K562 (cell line): ENCODE data around the gene ARNT2. TPM values are rescaled to one million over a fixed set of nuclear protein-coding genes. Genes with fewer than 3 reads are reported as not detected.
A peak's percentile ranks its signal among the peaks of the same experiment; 100 is the strongest.

Source experiments
- FOSL1 ChIP-seq: fragments of 200-800 bp; sonication (Bioruptor generic); conservative IDR thresholded peaks from 2 replicates; pipeline ENCODE4 v1.6.1; 2016; ENCODE audit warnings: missing genetic modification characterization, missing compliant biosample characterization
- SOX6 ChIP-seq: fragments of 450-650 bp; IDR thresholded peaks from 2 replicates; pipeline ENCODE4 v1.6.1; 2014; ENCODE audit warnings: mild to moderate bottlenecking
- ZNF75A ChIP-seq: fragments of 450-650 bp; formaldehyde crosslinking; IDR thresholded peaks from 2 replicates; pipeline ENCODE4 v1.4.0; 2020; ENCODE audit warnings: mild to moderate bottlenecking
- polyA plus RNA-seq, 8 experiments: library from polyadenylated mRNA; depleted of rRNA in 4 of 8; stranded (reverse) in 5 of 8; unstranded in 3 of 8; fragments of >200 nt; fragmentation: Nextera tagmentation in 2 of 8; fragmentation: Illumina TruSeq in 1 of 8; extraction: Ambion mirVana in 2 of 8; extraction: Trizol in 1 of 8; gene quantifications; 2 replicates each; pipeline versions ENCODE4 v1.2.1 to v1.2.3, GENCODE V29; 2011 to 2014; ENCODE audit warnings: inconsistent platforms in 1 of 8, missing spikeins in 1 of 8
- total RNA-seq, 7 experiments: library from RNA; depleted of rRNA in 6 of 7; stranded (reverse); fragments of >200 nt in 6 of 7; fragmentation: Illumina TruSeq in 2 of 7; extraction: Trizol in 2 of 7; gene quantifications; 2 replicates each; pipeline versions ENCODE4 v1.2.1 to v1.2.3, GENCODE V29; 2011 to 2021; ENCODE audit warnings: low replicate concordance in 1 of 7
- TF ChIP-seq, protein P1 (sequence below): sonication (generic); formaldehyde crosslinking; IDR thresholded peaks from 2 replicates; pipeline ENCODE4 v1.8.0; 2023; ENCODE audit warnings: mild to moderate bottlenecking, missing genetic modification reagents
- TF ChIP-seq, protein P2 (sequence below): fragments of 250-450 bp; sonication (Bioruptor Pico); IDR thresholded peaks from 2 replicates; pipeline ENCODE4 v1.4.0; 2020

Gene ARNT2
- total and polyA plus RNA-seq, 9 of the 15 experiments (the other 6 are each of a cell fraction or from before 2014, with no cell fraction given), result 0.01 TPM; not detected in 8

DNA sequence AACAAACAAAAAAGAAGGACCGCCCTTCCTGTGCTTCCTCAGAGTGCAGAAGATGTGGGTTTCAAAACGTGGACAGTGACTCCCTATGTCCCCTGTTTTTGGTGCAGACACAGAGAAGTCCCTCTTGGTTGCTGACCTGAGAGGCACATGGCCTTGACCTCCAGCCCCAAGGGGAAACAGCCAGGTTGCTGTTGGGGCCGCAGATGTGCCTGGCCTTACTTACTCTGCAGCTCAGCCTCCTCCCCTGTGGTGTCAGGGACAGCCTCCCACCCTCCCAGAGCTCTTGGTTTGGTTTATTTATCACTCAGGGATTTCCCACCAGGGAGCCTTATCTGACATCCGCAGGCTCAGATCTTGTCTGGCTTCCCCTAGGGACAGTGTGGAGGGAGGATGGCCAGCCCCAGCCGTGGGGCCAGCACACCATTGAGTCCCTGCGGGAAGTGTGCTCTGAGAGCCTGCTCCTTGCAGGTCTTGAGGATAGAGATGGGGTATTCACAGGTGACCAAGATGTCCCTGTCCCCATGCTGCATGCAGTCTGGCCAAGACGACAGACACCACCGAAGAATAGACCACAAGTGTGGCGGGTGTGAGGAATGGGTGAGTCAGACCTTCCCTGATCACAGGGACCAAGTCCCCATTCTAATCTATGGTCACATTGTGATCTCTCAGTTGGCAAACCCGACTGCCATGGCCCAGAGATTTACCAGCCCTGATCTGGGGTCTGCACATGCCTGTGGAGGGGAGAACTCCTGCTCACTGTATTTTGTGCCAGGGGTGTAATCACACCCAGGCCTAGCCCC lies 156.6 kb downstream of the ARNT2 start (continued):
- TF ChIP-seq, protein P1, sequence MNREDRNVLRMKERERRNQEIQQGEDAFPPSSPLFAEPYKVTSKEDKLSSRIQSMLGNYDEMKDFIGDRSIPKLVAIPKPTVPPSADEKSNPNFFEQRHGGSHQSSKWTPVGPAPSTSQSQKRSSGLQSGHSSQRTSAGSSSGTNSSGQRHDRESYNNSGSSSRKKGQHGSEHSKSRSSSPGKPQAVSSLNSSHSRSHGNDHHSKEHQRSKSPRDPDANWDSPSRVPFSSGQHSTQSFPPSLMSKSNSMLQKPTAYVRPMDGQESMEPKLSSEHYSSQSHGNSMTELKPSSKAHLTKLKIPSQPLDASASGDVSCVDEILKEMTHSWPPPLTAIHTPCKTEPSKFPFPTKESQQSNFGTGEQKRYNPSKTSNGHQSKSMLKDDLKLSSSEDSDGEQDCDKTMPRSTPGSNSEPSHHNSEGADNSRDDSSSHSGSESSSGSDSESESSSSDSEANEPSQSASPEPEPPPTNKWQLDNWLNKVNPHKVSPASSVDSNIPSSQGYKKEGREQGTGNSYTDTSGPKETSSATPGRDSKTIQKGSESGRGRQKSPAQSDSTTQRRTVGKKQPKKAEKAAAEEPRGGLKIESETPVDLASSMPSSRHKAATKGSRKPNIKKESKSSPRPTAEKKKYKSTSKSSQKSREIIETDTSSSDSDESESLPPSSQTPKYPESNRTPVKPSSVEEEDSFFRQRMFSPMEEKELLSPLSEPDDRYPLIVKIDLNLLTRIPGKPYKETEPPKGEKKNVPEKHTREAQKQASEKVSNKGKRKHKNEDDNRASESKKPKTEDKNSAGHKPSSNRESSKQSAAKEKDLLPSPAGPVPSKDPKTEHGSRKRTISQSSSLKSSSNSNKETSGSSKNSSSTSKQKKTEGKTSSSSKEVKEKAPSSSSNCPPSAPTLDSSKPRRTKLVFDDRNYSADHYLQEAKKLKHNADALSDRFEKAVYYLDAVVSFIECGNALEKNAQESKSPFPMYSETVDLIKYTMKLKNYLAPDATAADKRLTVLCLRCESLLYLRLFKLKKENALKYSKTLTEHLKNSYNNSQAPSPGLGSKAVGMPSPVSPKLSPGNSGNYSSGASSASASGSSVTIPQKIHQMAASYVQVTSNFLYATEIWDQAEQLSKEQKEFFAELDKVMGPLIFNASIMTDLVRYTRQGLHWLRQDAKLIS (CRISPR knock-in tag), result no peak
- TF ChIP-seq ZNF75A (CRISPR knock-in tag) (peak; percentile 68; the same call in 1 of the 2 replicates), SOX6 (peak; percentile 16; the same call in 1 of the 2 replicates), FOSL1 (tag) (peak; percentile 43; the same call in 1 of the 2 replicates)
- TF ChIP-seq, protein P2, sequence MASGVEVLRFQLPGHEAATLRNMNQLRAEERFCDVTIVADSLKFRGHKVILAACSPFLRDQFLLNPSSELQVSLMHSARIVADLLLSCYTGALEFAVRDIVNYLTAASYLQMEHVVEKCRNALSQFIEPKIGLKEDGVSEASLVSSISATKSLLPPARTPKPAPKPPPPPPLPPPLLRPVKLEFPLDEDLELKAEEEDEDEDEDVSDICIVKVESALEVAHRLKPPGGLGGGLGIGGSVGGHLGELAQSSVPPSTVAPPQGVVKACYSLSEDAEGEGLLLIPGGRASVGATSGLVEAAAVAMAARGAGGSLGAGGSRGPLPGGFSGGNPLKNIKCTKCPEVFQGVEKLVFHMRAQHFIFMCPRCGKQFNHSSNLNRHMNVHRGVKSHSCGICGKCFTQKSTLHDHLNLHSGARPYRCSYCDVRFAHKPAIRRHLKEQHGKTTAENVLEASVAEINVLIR (CRISPR knock-in tag), result no peak
- TF ChIP-seq, all 486 proteins: peak for 13
